ENCODE data around the gene SEMA3A. TPM values are rescaled to one million over a fixed set of nuclear protein-coding genes. Genes with fewer than 3 reads are reported as not detected.

The SEMA3A gene
- total and polyA plus RNA-seq, 2 of the 13 experiments (the other 11 are each of a cell fraction or from before 2014, with no cell fraction given), result 0.29 to 1.2 TPM

GRCh38 chr7:83957333-83957732 is 237.3 kb downstream of the SEMA3A start (continued):
- no peak for TF ChIP-seq ZNF761 (CRISPR knock-in tag; conservative IDR thresholded peaks at IDR 0.05)

- H3K36me3 ChIP-seq (replicated peaks in 1 of 2; ENCODE audit: control insufficient read depth in 1 of 2, insufficient read depth in 2 of 2, low read length in 2 of 2), result no peaks in the 10 kb centered on the region
These were observed 238.5 kb downstream of the SEMA3A start for GRCh38 chr7:83956104-83956503.

More at GRCh38 chr7:83956104-83956503, 238.5 kb downstream of the SEMA3A start:
- in situ Hi-C loops (cut with HindIII; ENCODE audit: extremely low pct_ligation_motif_present, low pct_unique_long_range_greater_than_20kb), result no loop called here
- no peak overlapping the region for H3K4me3 ChIP-seq (replicated peaks in 1 of 3; ENCODE audit: insufficient read depth in 1 of 3, low read depth in 2 of 3, low read length in 3 of 3)
- FAIRE-seq, result no peak
- 5% methylated on average over 2 of the region's 2 CpGs for WGBS (ENCODE audit: low lambda C conversion rate)
- H3K4me1 ChIP-seq (ENCODE audit: insufficient read depth, low read length), result no peaks in the 10 kb centered on the region
- ATAC-seq, result no peak
- TF ChIP-seq ATF2 (CRISPR knock-in tag; IDR thresholded peaks at IDR 0.05), result no peak
- no peak for TF ChIP-seq ZUFSP (CRISPR knock-in tag; IDR thresholded peaks at IDR 0.05; ENCODE audit: borderline replicate concordance)
- no peak overlapping the region for H3K27ac ChIP-seq (ENCODE audit: extremely low read length, insufficient read depth, low read length)
- ChIA-PET CTCF (ENCODE audit: low intra/inter-chr PET ratio, low total read pairs) (no interaction called here), POLR2A (no interaction called here)
- no peak overlapping the region for H3K4me2 ChIP-seq (ENCODE audit: low read depth, low read length)
- no peaks in the 10 kb centered on the region for H3K9me3 ChIP-seq (ENCODE audit: low read length)
- no TSS peak for BruUV-seq (replicated peaks)
- H4K20me1 ChIP-seq (ENCODE audit: insufficient read depth, low read length), result no peaks in the 10 kb centered on the region
- intact Hi-C loops (cut with micrococcal nuclease; ENCODE audit: unreplicated experiment), result no loop called here
- H3K79me2 ChIP-seq (ENCODE audit: insufficient read depth, low read length), result no peaks in the 10 kb centered on the region
- H2AFZ ChIP-seq (ENCODE audit: low read length), result no peak overlapping the region
- no peak overlapping the region for H3K9ac ChIP-seq (ENCODE audit: insufficient read depth, low read depth, low read length)
- DNase-seq (ENCODE audit: low spot score), result no peak
- no peaks in the 10 kb centered on the region for H3K27me3 ChIP-seq (ENCODE audit: control insufficient read depth in 1 of 2, insufficient read depth in 2 of 2, low read length in 2 of 2)
